GM12878 (cell line): ENCODE data around the gene NAV1. TPM values are rescaled to one million over a fixed set of nuclear protein-coding genes. Genes with fewer than 3 reads are reported as not detected.

Experiments used
- ATAC-seq: fragments of 200-7000 bp; cut with Tn5 transposase; 3 replicates; pipeline ENCODE4 v1.9.1; 2020; ENCODE audit warnings: mild to moderate bottlenecking, moderate library complexity
- BruUV-seq: library from RNA; stranded (reverse); fragments of 400-500 nt; replicated peaks from 2 replicates; lab custom pipeline; 2021; lab: Mats Ljungman, UMichigan
- CTCF ChIA-PET: fragments of 300-600 bp; sonication (Branson Sonifier 250); formaldehyde crosslinking; extraction: SDS; loops from one replicate; lab custom pipeline; 2021; ENCODE audit warnings: inconsistent platforms; lab: Yijun Ruan, JAX
- POLR2A ChIA-PET: fragments of 350-600 bp; formaldehyde crosslinking; extraction: SDS; loops from one replicate; lab custom pipeline; 2021; ENCODE audit warnings: inconsistent platforms; lab: Charles Lee
- RAD21 ChIA-PET: fragments of 300-600 bp; sonication (Branson Sonifier 250); formaldehyde crosslinking; loops from one replicate; lab custom pipeline; 2023; ENCODE audit warnings: antibody characterized with exemption; ENCODE audit not compliant: unreplicated experiment; lab: Charles Lee
- SMC1A ChIA-PET: fragments of 300-600 bp; sonication (Branson Sonifier 250); formaldehyde crosslinking; loops from one replicate; lab custom pipeline; 2023; ENCODE audit not compliant: unreplicated experiment, uncharacterized antibody; lab: Charles Lee
- DNase-seq: peaks from one replicate; pipeline ENCODE4 v3.0.0-alpha.2; 2011; ENCODE audit warnings: low read depth, low spot score
- FAIRE-seq: peaks from 3 replicates; lab custom pipeline; 2011; peaks lifted over from hg19 to GRCh38; lab: Jason Lieb, UNC
- H2AFZ ChIP-seq: 2 replicates; pipeline ENCODE4 v1.6.0; 2011; ENCODE audit warnings: low read depth, low read length, control low read depth; ENCODE audit not compliant: control insufficient read depth
- H3K27ac ChIP-seq: 2 replicates; pipeline ENCODE4 v1.5.1; 2011; ENCODE audit warnings: control low read depth; ENCODE audit not compliant: control insufficient read depth, insufficient read depth
- H3K27me3 ChIP-seq, 2 experiments: replicated peaks in 1 of 2; 2 replicates each; pipeline versions ENCODE4 v1.6.0 to v1.6.1; 2011; ENCODE audit warnings: low read length in 1 of 2; ENCODE audit not compliant: control insufficient read depth in 2 of 2, insufficient read depth in 2 of 2
- H3K36me3 ChIP-seq, 2 experiments: 2 replicates each; pipeline ENCODE4 v1.5.1; 2011; ENCODE audit warnings: low read length in 1 of 2; ENCODE audit not compliant: control insufficient read depth in 2 of 2, insufficient read depth in 2 of 2
- H3K4me1 ChIP-seq: 2 replicates; pipeline ENCODE4 v1.6.1; 2011; ENCODE audit warnings: mild to moderate bottlenecking, low read length, moderate library complexity, mixed read lengths; ENCODE audit not compliant: control insufficient read depth, insufficient read depth
- H3K4me2 ChIP-seq: 2 replicates; pipeline ENCODE4 v1.6.0; 2011; ENCODE audit warnings: control low read depth; ENCODE audit not compliant: control insufficient read depth, insufficient read depth
- H3K4me3 ChIP-seq: fragments of 200-600 bp; sonication (generic); 2 replicates; pipeline ENCODE4 v1.5.1; 2016
- H3K79me2 ChIP-seq: 2 replicates; pipeline ENCODE4 v1.6.0; 2011; ENCODE audit warnings: low read length; ENCODE audit not compliant: control insufficient read depth, insufficient read depth
- H3K9ac ChIP-seq: 2 replicates; pipeline ENCODE4 v1.8.0; 2011; ENCODE audit warnings: low read length, control low read depth, mixed read lengths; ENCODE audit not compliant: control insufficient read depth, insufficient read depth
- H3K9me3 ChIP-seq: replicated peaks from 3 replicates; pipeline ENCODE4 v1.5.1; 2011; ENCODE audit warnings: mild to moderate bottlenecking, low read length; ENCODE audit not compliant: control insufficient read depth, insufficient read depth
- H4K20me1 ChIP-seq: 2 replicates; pipeline ENCODE4 v1.6.0; 2011; ENCODE audit not compliant: control insufficient read depth, insufficient read depth
- BACH1 ChIP-seq: fragments of 450-650 bp; IDR thresholded peaks from 2 replicates; pipeline ENCODE4 v1.6.1; 2017; ENCODE audit warnings: mild to moderate bottlenecking, borderline replicate concordance
- CEBPB ChIP-seq, 2 experiments: fragments of 150-350 bp in 1 of 2; IDR thresholded peaks; 2 replicates each; pipeline ENCODE4 v1.6.1; 2012 to 2014; ENCODE audit warnings: low read depth in 2 of 2, low read length in 2 of 2, borderline replicate concordance in 1 of 2, inconsistent platforms in 1 of 2
- HCFC1 ChIP-seq: fragments of 150-350 bp; IDR thresholded peaks from 2 replicates; pipeline ENCODE4 v1.6.1; 2014; ENCODE audit warnings: low read length
- MEF2B ChIP-seq: fragments of 450-650 bp; IDR thresholded peaks from 2 replicates; pipeline ENCODE4 v1.6.1; 2018; ENCODE audit warnings: mild to moderate bottlenecking, moderate library complexity; ENCODE audit not compliant: partially characterized antibody, poor library complexity, severe bottlenecking
- MXI1 ChIP-seq: fragments of 150-350 bp; IDR thresholded peaks from 2 replicates; pipeline ENCODE4 v1.6.1; 2011; ENCODE audit warnings: low read depth, mild to moderate bottlenecking, inconsistent platforms, low read length, improper control_type of control experiment
- SMARCA5 ChIP-seq: fragments of 450-650 bp; IDR thresholded peaks from 2 replicates; pipeline ENCODE4 v1.6.1; 2017; ENCODE audit warnings: mild to moderate bottlenecking
- YY1 ChIP-seq: IDR thresholded peaks from 2 replicates; pipeline ENCODE4 v1.6.1; 2011; ENCODE audit warnings: low read depth, mild to moderate bottlenecking, low read length
- ZBED1 ChIP-seq: IDR thresholded peaks from 2 replicates; pipeline ENCODE4 v1.6.1; 2016; ENCODE audit warnings: borderline replicate concordance
- WGBS: methylation state at CpG from one replicate; pipeline ENCODE4 v1.1.6; 2016; ENCODE audit warnings: low lambda C conversion rate; ENCODE audit not compliant: insufficient replicate concordance, insufficient coverage; ENCODE audit errors: missing lambda C conversion rate; 5-methylcytosine and 5-hydroxymethylcytosine counted together
- in situ Hi-C: fragments of 300-500 bp; cut with MboI; formaldehyde crosslinking; loops from 9 replicates; pipeline ENCODE4 v1.14.3; 2018; ENCODE audit warnings: mixed read lengths
- intact Hi-C: fragments of 100-400 bp; cut with micrococcal nuclease; formaldehyde crosslinking; loops from one replicate; pipeline ENCODE4 v1.14.2; 2022; ENCODE audit not compliant: unreplicated experiment
- polyA plus RNA-seq, 11 experiments: library from polyadenylated mRNA; depleted of rRNA in 4 of 11; unstranded in 6 of 11; stranded (reverse) in 5 of 11; fragments of >200 nt; fragmentation: Nextera tagmentation in 4 of 11; fragmentation: Illumina TruSeq in 1 of 11; extraction: Ambion mirVana in 4 of 11; extraction: Trizol in 1 of 11; gene quantifications; 1 replicate in 1 of 11; 2 replicates in 10 of 11; pipeline versions ENCODE4 v1.2.1 to v1.2.3, GENCODE V29; 2011 to 2016; ENCODE audit warnings: inconsistent platforms in 2 of 11, missing spikeins in 2 of 11, low read depth in 1 of 11
- total RNA-seq, 4 experiments: library from RNA; depleted of rRNA in 3 of 4; stranded (reverse); fragments of >200 nt in 3 of 4; fragmentation: Illumina TruSeq in 1 of 4; extraction: Trizol in 1 of 4; gene quantifications; 2 replicates each; pipeline versions ENCODE4 v1.2.1 to v1.2.3, GENCODE V29; 2013 to 2021
- TF ChIP-seq, protein P1 (sequence below): fragments of 450-650 bp; IDR thresholded peaks from 2 replicates; pipeline ENCODE4 v1.6.1; 2014; ENCODE audit warnings: mild to moderate bottlenecking
- TF ChIP-seq, protein P2 (sequence below): fragments of 450-650 bp; IDR thresholded peaks from 2 replicates; pipeline ENCODE4 v1.6.1; 2017; ENCODE audit warnings: borderline replicate concordance
- TF ChIP-seq, protein P3 (sequence below): IDR thresholded peaks from 2 replicates; pipeline ENCODE4 v1.6.1; 2012; ENCODE audit warnings: low read depth, low read length, improper control_type of control experiment
- TF ChIP-seq, protein P4 (sequence below): IDR thresholded peaks from 2 replicates; pipeline ENCODE4 v1.6.1; 2011; ENCODE audit warnings: borderline replicate concordance, low read depth, mild to moderate bottlenecking, moderate library complexity, low read length; ENCODE audit not compliant: insufficient read depth, poor library complexity, severe bottlenecking

Gene NAV1
- total and polyA plus RNA-seq, 10 of the 15 experiments (the other 5 are each of a cell fraction or from before 2014, with no cell fraction given): 0.04 to 1.3 (median 0.36) TPM

DNA sequence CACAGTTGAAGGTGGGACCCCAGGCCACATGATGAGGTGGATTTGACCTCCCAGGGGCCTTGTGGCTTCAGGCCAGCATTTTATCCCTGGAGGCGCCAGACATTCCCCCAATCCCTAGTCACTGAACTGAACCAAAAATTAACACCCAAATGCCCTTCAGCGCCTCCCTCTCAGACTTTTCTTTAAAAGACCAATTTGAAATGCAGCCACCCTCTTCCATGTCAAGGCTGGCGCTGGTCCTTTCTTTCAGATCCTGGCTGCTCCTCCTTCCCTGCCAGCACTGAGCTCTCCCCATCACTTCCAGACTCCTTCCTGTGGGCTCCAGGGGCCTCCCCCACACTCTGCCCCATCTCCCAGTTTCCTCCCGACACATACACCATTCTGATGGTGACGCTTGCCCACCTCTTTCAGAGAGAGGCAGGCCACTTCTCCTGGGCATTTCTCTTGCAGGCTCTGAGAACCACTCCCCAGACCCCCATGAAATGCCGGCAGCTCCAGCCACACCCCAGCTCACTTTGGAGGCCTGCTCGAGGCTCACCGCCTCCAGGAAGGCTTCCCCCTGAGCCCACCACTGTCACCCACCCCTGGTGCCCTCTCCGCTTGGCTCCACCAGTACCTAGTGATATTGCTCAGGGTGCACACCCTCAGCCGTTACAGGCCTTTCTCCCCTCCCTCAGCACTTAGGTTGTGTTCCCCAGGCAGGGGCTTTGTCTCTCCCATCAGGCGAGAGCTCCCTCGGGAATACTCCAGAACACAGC is 27.0 kb downstream of the NAV1 start:
- intact Hi-C loops: no loop called here
- FAIRE-seq: no peak
- ATAC-seq: no peak
- Histone ChIP-seq H3K79me2 (no peaks in the 10 kb centered on the region), H3K4me3 (no peak overlapping the region), H3K36me3 (no peaks in the 10 kb centered on the region), H3K9me3 (no peaks in the 10 kb centered on the region), H3K27ac (no peak overlapping the region), H3K4me2 (no peak overlapping the region), H2AFZ (no peak overlapping the region), H3K9ac (no peak overlapping the region), H4K20me1 (no peaks in the 10 kb centered on the region), H3K27me3 (no peaks in the 10 kb centered on the region; a peak in 1 of 4 replicates), H3K4me1 (no peaks in the 10 kb centered on the region)
- ChIA-PET SMC1A (no interaction called here), POLR2A (no interaction called here), CTCF (no interaction called here), RAD21 (no interaction called here)
- TF ChIP-seq, protein P1, sequence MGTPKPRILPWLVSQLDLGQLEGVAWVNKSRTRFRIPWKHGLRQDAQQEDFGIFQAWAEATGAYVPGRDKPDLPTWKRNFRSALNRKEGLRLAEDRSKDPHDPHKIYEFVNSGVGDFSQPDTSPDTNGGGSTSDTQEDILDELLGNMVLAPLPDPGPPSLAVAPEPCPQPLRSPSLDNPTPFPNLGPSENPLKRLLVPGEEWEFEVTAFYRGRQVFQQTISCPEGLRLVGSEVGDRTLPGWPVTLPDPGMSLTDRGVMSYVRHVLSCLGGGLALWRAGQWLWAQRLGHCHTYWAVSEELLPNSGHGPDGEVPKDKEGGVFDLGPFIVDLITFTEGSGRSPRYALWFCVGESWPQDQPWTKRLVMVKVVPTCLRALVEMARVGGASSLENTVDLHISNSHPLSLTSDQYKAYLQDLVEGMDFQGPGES: no peak
- TF ChIP-seq, protein P2, sequence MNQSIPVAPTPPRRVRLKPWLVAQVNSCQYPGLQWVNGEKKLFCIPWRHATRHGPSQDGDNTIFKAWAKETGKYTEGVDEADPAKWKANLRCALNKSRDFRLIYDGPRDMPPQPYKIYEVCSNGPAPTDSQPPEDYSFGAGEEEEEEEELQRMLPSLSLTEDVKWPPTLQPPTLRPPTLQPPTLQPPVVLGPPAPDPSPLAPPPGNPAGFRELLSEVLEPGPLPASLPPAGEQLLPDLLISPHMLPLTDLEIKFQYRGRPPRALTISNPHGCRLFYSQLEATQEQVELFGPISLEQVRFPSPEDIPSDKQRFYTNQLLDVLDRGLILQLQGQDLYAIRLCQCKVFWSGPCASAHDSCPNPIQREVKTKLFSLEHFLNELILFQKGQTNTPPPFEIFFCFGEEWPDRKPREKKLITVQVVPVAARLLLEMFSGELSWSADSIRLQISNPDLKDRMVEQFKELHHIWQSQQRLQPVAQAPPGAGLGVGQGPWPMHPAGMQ: no peak
- TF ChIP-seq SMARCA5 (no peak), MXI1 (no peak), ZBED1 (no peak), YY1 (no peak), HCFC1 (no peak), CEBPB (IDR thresholded peaks at IDR 0.05; ENCODE audit: borderline replicate concordance in 1 of 2, low read depth in 2 of 2, low read length in 2 of 2) (no peak), BACH1 (no peak), MEF2B (no peak)
- TF ChIP-seq, protein P3, sequence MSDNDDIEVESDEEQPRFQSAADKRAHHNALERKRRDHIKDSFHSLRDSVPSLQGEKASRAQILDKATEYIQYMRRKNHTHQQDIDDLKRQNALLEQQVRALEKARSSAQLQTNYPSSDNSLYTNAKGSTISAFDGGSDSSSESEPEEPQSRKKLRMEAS: no peak
- TF ChIP-seq, protein P4, sequence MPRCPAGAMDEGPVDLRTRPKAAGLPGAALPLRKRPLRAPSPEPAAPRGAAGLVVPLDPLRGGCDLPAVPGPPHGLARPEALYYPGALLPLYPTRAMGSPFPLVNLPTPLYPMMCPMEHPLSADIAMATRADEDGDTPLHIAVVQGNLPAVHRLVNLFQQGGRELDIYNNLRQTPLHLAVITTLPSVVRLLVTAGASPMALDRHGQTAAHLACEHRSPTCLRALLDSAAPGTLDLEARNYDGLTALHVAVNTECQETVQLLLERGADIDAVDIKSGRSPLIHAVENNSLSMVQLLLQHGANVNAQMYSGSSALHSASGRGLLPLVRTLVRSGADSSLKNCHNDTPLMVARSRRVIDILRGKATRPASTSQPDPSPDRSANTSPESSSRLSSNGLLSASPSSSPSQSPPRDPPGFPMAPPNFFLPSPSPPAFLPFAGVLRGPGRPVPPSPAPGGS: no peak
- no peak for DNase-seq
- in situ Hi-C loops: loop anchor here (10.0 kb wide), 1 partner anchor 219 kb away; no protein-coding TSS in a partner anchor
- WGBS: 27% methylated on average over 12 of the region's 12 CpGs
- no TSS peak for BruUV-seq
